Measurements from ENCODE around the gene AHNAK2. TPM values are rescaled to one million over a fixed set of nuclear protein-coding genes. Genes with fewer than 3 reads are reported as not detected.

AHNAK2 gene
- total RNA-seq, 1 experiment from 2014 or later, result 223 TPM

GRCh38 chr14:105010891-105011291 is 32.7 kb upstream of the AHNAK2 start:
- H3K4me3 ChIP-seq (ENCODE audit: low read depth in 2 of 2, low read length in 2 of 2), result no peak overlapping the region
- ChIA-PET CTCF (no interaction called here), POLR2A (no interaction called here)
- intact Hi-C loops (cut with micrococcal nuclease; ENCODE audit: unreplicated experiment) (no loop called here), in situ Hi-C loops (cut with HindIII; ENCODE audit: low pct_unique_long_range_greater_than_20kb, low sequenced_read_pairs) (no loop called here)
- no peaks in the 10 kb centered on the region for H3K9me3 ChIP-seq (ENCODE audit: control insufficient read depth, insufficient read depth, low read depth, low read length)
- H3K27me3 ChIP-seq (ENCODE audit: control insufficient read depth, insufficient read depth, low read length), result no peaks in the 10 kb centered on the region
- peaks cover 38% of the 10 kb centered on the region for H3K4me1 ChIP-seq (ENCODE audit: control insufficient read depth, insufficient read depth, low read length)
- TF ChIP-seq TCF7L2 (IDR thresholded peaks at IDR 0.05; ENCODE audit: low read depth, low read length) (no peak), SIN3A (IDR thresholded peaks at IDR 0.05; ENCODE audit: borderline replicate concordance, insufficient read depth, low read depth, low read length) (no peak), CTCF (IDR thresholded peaks at IDR 0.05) (no peak), REST (IDR thresholded peaks at IDR 0.05; ENCODE audit: insufficient read depth in 1 of 2, low read depth in 2 of 2, low read length in 1 of 2) (no peak), POLR2AphosphoS5 (IDR thresholded peaks at IDR 0.05; ENCODE audit: low read depth, low read length) (no peak)
- BruUV-seq (replicated peaks), result no TSS peak
- ATAC-seq, result no peak
- no peak overlapping the region for H3K27ac ChIP-seq (ENCODE audit: low read length)
- no peak for DNase-seq (ENCODE audit: low read depth, low spot score)
- H3K36me3 ChIP-seq (ENCODE audit: control insufficient read depth, insufficient read depth, low read length), result peaks cover 9% of the 10 kb centered on the region; the same call in 1 of the 2 replicates

- H3K36me3 ChIP-seq (ENCODE audit: control insufficient read depth, insufficient read depth, low read length), result peaks cover 9% of the 10 kb centered on the region; the same call in 1 of the 2 replicates
- intact Hi-C loops (cut with micrococcal nuclease; ENCODE audit: unreplicated experiment) (no loop called here), in situ Hi-C loops (cut with HindIII; ENCODE audit: low pct_unique_long_range_greater_than_20kb, low sequenced_read_pairs) (no loop called here)
- no peaks in the 10 kb centered on the region for H3K9me3 ChIP-seq (ENCODE audit: control insufficient read depth, insufficient read depth, low read depth, low read length)
- no peak overlapping the region for H3K27ac ChIP-seq (ENCODE audit: low read length)
- POLR2A ChIA-PET, result no interaction called here
- TSS peak; percentile 35 for BruUV-seq (replicated peaks)
- no peaks in the 10 kb centered on the region for H3K27me3 ChIP-seq (ENCODE audit: control insufficient read depth, insufficient read depth, low read length)
- no peak overlapping the region for H3K4me3 ChIP-seq (ENCODE audit: low read depth in 2 of 2, low read length in 2 of 2)
- DNase-seq (ENCODE audit: low read depth, low spot score) (no peak), ATAC-seq (no peak)
- CTCF ChIA-PET, result no interaction called here
- TF ChIP-seq POLR2AphosphoS5 (IDR thresholded peaks at IDR 0.05; ENCODE audit: low read depth, low read length) (no peak), REST (IDR thresholded peaks at IDR 0.05; ENCODE audit: insufficient read depth in 1 of 2, low read depth in 2 of 2, low read length in 1 of 2) (no peak), SIN3A (IDR thresholded peaks at IDR 0.05; ENCODE audit: borderline replicate concordance, insufficient read depth, low read depth, low read length) (no peak), CTCF (IDR thresholded peaks at IDR 0.05) (no peak), TCF7L2 (IDR thresholded peaks at IDR 0.05; ENCODE audit: low read depth, low read length) (no peak)
- peaks cover 32% of the 10 kb centered on the region for H3K4me1 ChIP-seq (ENCODE audit: control insufficient read depth, insufficient read depth, low read length)
These were observed 31.9 kb upstream of the AHNAK2 start for GRCh38 chr14:105010106-105010505.
